Non-pigmented ciliary epithelial cell (primary cell): ENCODE results near the gene SPIB.
A peak's percentile ranks its signal among the peaks of the same experiment; 100 is the strongest.

Source experiments
- DNase-seq: peaks from one replicate; pipeline ENCODE4 v3.0.0-alpha.2; 2010; ENCODE audit warnings: low read depth

The SPIB gene

DNA sequence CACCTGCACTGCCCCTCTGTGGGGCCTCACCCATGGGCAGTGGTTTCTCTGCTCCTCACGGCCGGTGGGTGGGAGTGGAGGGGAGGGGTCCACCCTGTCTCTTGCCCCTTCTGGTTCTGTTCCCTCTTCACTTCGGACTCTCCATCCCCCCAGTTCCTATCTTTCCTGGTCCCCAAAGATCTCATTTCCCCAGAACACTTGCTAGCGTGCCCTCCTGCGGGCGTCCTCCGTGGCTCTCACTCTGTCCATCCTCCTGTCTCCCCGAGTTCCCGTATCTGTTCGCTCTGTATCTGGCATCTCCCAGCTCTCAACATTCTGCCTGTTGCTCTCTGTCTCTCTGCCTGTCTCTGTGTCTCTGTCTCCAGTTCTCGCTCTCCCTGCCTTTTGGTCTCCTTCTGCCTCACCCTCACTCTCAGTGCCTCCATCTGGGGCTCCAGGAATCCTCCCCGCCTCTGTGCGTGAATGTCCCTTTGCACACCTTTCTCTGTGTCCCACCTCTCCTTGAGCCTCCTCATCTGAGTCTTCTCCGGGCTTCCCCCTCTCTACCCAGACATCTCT is 363 bp downstream of the SPIB start:
- no peak for DNase-seq

DNA sequence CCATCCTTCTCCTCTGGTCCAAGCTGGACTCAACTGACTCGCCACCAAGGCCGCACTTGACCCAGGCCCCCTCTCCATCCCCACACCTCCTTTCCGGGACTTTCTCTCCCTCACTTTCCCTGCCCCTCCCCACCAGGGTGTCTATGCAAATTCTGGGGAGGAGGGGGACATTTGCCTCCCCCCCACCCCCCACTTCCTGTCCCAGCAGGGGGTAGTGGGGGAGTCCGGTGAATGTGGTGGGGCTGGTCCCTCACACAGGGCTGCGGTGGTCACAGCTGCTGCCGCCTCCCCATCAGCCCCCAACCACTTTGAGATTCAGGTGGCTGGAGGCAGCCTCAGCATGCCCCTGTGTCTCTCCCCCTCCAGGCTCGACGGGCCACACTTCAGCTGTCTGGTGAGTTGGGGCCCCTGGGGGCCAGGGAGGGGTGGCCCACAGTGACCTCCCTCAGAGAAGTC is 870 bp downstream of the SPIB start:
- no peak for DNase-seq

DNA sequence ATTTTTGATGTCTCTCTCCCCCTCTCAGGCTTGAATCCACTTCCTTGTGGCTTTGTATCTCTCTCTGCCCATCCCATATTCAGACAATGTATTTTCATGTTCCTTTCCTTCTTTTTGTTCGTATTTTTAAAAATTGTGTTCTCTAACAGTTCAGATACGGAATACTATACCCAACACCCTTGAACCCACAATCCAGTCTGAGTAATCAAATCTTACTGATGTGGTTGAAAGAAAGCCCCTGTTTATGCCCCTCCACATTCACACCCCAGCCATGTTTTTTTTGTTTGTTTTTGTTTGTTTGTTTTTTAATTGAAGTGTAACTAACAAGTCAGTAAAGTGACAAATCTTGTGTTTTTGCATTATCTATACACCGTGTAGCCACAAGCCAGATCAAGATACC is 1.4 kb downstream of the SPIB start:
- DNase-seq, result no peak

- no peak for DNase-seq
These were observed 2.1 kb downstream of the SPIB start for GRCh38 chr19:50420808-50421207.

DNA sequence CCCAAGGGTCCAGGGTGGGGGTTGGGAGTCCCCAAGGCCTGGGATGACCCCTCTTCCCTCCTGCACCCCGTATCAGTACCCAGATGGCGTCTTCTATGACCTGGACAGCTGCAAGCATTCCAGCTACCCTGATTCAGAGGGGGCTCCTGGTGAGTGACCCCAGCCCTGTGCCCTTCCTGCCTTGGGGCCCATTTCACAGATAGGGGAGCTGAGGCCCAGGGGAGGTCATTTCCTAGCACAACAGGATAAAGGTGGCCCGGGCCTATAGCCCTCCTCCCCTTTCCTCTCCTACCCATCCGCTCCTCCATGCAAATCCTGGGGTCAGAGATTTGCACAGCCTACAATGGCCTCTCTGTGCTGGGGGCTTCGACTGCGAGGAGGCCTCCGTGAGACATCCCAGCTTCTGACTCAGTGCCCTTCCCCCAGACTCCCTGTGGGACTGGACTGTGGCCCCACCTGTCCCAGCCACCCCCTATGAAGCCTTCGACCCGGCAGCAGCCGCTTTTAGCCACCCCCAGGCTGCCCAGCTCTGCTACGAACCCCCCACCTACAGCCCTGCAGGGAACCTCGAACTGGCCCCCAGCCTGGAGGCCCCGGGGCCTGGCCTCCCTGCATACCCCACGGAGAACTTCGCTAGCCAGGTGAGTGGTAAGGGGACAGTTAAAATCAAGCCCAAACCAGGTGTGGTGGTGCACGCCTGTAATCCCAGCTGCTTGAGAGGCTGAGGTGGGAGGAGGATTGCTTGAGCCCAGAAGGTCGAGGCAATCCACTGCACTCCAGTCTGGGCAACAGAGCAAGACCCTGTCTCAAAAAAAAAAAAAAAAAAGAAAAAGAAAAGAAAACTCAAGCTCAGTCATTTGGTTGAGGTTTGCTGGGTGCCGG is 3.9 kb downstream of the SPIB start:
- no peak for DNase-seq

GRCh38 chr19:50423279-50424113 is 4.8 kb downstream of the SPIB start:
- no peak for DNase-seq

- no peak for DNase-seq
These were observed 6.8 kb downstream of the SPIB start for GRCh38 chr19:50425581-50425980.

- DNase-seq, result no peak
These were observed 8.7 kb downstream of the SPIB start for GRCh38 chr19:50427318-50427925.

- DNase-seq, result peak; percentile 49
These were observed 9.3 kb downstream of the SPIB start for GRCh38 chr19:50427997-50428425.

DNA sequence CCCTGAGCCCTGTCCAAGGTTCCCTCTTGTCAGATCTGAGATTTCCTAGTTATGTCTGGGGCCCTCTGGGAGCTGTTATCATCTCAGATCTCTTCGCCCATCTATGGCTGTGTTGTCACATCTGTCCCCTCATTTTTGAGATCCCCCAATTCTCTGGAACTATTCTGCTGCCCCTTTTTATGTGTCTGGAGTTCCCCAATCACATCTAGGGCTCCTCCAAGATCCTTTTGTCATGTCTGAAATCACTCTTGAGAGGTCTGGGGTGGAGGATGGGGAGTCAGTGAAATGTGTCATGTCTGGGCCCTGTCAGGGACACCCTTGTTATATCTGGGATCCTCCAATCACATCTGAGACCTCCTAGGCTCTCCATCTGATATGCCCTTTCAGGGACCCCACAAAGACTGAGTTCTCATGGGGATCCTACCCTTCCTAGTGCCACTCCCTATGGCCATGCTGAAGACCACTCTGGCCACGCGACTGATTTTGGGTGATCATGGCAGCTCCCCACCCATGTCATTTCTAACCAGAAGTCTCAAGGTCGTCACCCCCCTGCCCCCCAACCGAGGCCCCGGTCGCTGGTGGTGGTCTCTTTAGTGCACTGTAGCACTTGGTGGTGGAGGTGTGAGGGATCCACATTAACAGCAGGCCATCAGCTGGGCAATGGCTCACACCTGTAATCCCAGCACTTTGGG is 10.2 kb downstream of the SPIB start:
- no peak for DNase-seq

DNA sequence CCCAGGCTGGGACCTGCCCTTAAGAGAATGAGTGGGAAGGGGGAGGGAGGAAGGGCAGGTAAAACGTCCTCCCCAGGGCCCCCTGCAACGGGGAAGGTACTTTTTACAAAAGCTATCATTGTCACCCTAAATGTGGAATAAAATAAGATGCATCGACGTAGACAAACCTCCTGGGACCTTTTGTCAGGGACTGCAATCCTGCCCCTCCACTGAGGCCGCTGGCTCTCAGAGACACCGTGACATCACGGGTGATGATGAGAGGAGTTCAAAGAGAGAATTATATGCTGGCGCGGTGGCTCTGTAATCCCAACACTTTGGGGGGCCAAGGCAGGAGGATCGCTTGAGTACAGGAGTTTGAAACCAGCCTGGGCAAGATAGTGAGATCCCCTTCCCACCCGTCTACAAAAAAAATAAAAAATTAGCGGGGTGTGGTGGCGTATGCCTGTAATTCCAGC is 12.2 kb downstream of the SPIB start:
- DNase-seq, result no peak

GRCh38 chr19:50431343-50432220 is 12.8 kb downstream of the SPIB start:
- peak; percentile 8 for DNase-seq

DNA sequence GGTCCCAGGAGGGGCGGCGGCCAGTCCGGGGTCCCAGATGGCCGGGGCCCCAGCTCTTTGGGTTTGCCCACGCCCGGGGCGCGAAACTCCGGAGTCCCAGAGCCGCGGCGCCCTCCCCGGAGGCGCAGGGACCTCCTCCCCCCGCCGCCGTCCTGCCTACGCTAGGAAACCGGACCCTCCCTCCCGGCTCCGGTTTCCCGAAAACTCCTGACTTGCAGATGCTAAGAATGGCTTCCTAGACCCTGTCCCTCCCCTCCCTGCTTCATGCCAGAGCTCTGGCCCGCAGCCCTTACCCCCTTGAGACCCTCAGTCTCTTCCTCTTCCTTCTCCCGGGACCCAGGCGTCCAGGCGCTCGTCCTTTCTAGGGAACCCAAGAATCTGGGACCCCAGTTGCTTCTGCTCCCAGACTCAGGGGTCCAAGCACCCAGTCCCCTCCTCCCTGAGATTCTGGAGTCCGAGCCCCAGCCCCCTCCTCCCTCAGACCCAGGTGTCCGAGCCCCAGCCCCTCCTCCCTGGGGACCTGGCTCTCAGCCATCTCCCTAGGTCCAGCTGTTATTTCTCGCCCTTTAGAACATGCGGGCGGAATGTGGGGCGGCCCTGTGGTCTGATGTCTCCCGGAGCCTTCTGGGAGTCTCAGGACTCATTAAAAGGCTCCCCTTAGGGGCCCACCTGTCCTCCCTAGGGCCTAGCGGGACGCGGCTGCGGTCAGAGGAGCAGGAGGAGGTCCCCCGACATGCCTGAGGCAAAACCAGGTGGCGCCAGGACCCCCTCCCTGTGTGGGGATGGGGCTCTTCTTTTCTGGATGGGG is 13.7 kb downstream of the SPIB start, which contains the start of gene MYBPC2:
MYBPC2 (plus strand) TSS at position 672 of the 808 bp plus-strand sequence; CDS start at position 734, 62 bp downstream.
- DNase-seq, result no peak

GRCh38 chr19:50433201-50434180 is 14.8 kb downstream of the SPIB start:
- no peak for DNase-seq

GRCh38 chr19:50434525-50434924 is 15.8 kb downstream of the SPIB start:
- DNase-seq, result no peak

GRCh38 chr19:50435221-50435620 is 16.5 kb downstream of the SPIB start:
- DNase-seq, result no peak

GRCh38 chr19:50435627-50436026 is 16.9 kb downstream of the SPIB start:
- DNase-seq, result no peak

DNA sequence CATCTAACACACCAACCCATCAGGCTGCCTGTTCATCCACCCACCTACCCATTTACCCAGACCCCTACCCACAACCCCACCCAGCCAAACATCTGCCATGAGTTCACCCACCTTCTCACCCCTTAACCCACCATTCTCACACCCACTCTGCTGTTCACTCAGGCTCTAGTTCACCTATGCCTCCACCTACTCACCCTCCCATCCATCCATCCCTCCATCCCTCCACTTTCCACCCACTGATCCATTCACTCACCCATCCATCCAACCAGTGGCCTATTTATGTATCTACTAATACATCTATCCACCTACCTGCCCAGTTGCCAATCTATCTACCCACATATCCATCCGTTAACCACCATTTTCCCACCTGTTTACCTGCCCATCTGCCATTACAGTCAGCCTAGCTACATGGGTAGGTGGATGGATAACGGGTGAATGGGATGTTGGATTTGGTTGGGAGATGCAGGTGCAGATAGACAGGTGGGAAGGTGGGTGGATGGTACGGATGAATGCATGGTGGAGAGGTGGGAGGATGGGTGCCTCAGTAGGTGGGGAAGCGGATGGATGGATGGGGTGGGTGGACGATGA is 19.2 kb downstream of the SPIB start:
- no peak for DNase-seq
